Measurements from ENCODE around the gene CDK16.

The CDK16 gene

DNA sequence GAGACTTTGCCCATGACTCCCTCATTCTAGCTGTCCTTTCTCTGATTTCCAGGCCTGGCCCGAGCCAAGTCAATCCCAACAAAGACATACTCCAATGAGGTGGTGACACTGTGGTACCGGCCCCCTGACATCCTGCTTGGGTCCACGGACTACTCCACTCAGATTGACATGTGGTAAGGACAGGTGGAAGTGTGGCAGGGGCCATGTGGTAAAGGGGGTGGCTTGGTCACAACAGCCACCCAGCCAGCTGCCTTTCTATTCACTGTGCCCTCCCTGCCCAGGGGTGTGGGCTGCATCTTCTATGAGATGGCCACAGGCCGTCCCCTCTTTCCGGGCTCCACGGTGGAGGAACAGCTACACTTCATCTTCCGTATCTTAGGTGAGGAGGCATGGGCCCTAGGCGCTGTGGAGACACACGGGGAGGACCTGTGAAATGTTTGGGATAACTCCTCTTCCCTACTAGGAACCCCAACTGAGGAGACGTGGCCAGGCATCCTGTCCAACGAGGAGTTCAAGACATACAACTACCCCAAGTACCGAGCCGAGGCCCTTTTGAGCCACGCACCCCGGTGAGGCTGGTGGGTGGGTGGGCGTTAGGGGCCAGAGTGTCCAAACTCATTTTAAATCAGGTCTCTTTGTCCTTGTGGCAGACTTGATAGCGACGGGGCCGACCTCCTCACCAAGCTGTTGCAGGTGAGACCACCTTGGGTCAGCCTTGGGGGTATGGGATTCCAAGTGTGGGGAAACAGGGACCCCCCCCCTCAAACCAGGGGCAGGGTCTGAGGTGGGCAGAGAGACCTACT, 8.3 kb downstream of the CDK16 start:
- DNase-seq: no peak

GRCh38 chrX:47227334-47227583, 8.8 kb downstream of the CDK16 start:
- DNase-seq: no peak

DNA sequence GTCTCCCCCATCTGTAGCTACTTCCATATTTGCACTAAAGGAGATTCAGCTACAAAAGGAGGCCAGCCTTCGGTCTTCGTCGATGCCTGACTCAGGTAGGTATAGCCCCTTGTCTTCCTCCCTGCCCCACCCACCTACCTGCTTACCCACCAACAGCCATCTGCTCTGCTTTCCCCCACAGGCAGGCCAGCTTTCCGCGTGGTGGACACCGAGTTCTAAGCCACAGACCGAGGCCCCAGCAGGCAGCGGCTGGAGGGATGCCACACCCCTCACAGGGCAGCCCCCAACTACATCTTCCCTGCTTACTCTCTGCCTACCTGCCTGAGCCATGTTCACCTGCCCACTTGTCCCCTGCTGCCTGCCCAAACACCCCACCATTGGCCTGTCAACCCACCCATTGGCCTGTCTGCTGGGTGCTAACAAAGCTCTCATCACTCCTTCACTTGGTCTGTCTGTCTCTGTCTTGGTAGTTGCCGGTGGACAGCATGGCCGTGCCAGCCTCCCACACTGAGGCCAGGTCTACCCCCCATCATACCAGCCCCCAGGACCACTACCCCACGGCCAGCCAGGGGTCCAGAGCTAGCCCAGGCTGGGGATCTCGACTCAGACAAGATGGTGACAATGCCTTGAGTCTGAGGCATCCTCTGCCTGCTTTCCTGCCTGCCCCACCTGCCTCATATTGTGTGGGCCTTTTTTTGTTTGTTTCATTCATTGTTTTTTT, 10.2 kb downstream of the CDK16 start:
- no peak for DNase-seq

GRCh38 chrX:47229427-47229826, 10.9 kb downstream of the CDK16 start:
- no peak for DNase-seq

DNA sequence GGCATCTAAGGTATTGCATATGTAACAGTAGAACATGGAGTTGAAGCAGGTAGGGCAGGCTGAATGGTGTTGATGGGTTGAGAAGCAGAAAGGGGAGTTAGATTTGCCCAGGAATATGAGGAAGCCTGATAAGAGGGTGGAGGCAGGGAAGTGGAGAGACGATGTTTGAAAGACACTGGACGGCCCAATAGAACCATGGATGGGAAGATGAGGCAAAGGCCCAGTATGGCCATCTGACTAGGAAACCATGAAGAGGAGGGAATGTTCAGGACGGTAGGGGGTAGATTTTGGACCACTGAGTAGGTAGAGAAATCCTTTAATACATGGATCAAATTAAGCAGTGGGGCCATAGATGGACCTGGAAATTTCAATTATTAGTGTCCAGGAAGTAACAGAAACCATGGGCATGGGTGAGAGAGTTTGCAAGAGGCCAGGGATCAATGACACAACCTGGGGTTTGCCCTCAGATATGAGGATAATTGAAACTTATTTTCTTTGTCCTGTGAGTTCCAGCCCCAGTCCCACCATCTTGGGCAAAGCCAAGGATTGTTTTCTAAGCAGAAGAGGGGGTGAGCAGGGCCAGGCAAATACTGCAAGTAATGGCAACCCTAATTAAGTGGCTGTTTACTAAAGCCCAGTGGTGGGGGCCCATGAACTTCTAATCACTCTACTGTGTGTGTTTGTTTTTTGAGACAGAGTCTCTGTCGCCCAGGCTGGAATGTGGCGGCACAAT, 11.8 kb downstream of the CDK16 start:
- DNase-seq: no peak

DNA sequence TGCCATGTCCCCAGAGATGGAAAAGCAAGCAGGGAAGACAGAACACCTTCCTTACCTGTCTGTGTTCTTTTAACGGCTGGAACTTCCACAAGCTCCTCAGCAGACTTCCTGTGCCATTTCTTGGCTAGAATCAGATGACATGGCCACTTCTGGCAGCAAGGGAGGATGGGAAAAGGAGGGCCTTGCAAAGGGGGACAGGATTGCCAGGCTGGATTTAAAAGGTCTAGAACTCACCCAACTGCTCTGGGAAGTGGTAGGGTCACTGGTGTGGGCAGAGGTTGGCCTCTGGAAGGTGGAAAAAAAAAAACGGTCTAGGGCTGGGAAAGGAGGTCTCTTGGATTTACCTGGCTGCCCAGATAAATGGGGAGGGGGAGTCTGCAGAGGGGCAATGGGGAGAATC, 12.7 kb downstream of the CDK16 start:
- no peak for DNase-seq

GRCh38 chrX:47232197-47232802, 13.8 kb downstream of the CDK16 start:
- no peak for DNase-seq

GRCh38 chrX:47232803-47233332, 14.4 kb downstream of the CDK16 start, which contains the start of gene USP11:
USP11 (plus strand) TSS chrX:47233009; CDS start chrX:47233044, 35 bp downstream.
- DNase-seq: peak in 47 of 58 donors; percentile 2 to 75 (median 49)

- peak; percentile 38 to 99 (median 91) for DNase-seq
Measured at GRCh38 chrX:47233333-47234113, 15.0 kb downstream of the CDK16 start.

DNA sequence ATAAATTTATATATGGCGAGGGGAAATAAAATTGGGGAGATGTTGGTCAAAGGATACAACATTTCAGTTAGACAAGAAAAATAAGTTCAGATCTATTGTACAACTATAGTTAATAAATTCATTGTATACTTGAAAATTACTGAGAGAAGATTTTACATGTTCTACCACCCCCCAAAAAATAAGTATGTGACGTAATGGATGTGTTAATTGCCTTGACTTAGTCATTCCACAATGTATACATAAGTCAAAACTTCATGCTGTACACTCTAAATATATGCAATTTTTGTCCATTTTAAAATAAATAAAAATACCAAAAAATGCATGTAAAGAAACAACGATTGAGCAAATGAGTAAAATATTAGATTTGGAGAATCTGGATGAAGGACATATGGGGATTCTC, 16.1 kb downstream of the CDK16 start:
- no peak for DNase-seq

DNA sequence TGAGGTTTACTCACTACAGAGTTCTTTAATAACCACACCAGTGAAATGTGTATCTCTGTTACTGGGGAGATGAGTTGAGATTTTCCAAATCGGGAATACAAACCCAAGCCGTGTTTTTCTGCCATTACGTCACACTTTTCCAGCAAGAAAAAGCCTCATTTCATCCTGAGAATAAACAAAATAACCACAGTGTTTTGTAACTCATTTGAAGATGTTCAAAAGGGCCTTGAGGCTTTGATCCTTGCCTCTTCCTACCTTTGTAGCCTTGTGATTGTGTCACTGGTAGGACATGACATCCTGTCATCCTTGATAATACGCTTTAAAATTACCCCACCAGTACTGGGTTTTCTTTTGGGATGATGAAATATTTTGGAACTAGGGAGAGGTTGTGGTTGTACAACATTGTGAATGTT, 17.2 kb downstream of the CDK16 start:
- no peak for DNase-seq

- DNase-seq: no peak
Measured at GRCh38 chrX:47239199-47239598, 20.7 kb downstream of the CDK16 start.

GRCh38 chrX:47239898-47240545, 21.5 kb downstream of the CDK16 start:
- no peak for DNase-seq

DNA sequence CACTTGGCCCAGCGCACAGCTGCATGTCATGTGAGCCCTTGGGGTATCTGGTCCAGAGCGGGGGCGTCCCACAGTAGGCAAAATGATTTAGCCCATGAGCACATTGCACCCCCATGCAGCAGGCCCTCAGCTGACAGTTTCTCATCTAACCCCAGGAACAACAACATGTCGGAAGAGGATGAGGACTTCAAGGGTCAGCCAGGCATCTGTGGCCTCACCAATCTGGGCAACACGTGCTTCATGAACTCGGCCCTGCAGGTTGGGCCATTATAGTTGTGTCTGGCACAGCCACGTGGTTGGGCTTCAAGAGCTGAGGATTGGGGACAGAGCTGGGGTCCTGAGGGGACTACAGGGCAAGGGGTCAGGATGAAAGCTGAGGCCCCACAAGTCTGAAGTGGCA, 22.1 kb downstream of the CDK16 start:
- DNase-seq: no peak

DNA sequence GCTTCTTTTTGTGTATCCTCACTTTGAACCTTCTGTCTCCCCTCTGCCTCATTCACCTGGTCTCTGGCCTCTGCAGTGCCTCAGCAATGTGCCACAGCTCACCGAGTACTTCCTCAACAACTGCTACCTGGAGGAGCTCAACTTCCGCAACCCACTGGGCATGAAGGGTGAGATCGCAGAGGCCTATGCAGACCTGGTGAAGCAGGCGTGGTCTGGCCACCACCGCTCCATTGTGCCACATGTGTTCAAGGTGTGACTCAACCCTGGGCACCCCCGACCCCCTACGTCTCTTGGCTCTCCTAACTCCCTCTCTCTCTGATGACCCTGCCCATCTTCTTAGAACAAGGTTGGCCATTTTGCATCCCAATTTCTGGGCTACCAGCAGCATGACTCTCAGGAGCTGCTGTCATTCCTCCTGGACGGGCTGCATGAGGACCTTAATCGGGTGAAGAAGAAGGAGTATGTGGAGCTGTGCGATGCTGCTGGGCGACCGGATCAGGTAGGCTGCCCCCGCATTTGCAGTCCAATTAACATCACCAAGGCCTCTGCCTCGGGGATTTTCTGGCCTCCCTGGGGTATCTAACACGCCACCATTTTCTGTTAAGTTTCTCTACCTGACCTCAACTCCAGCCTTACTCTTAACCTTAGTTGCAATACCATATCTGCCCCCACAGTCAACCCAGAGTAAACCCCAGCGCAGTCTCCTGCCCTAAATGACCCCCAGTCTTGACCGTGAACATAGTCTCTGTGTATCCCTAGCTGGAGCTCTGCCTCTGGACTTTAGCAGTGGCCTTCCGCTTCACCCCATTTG, 22.9 kb downstream of the CDK16 start:
- no peak for DNase-seq

GRCh38 chrX:47242321-47242720, 23.8 kb downstream of the CDK16 start:
- no peak for DNase-seq

GRCh38 chrX:47243351-47243750, 24.9 kb downstream of the CDK16 start:
- DNase-seq: no peak

DNA sequence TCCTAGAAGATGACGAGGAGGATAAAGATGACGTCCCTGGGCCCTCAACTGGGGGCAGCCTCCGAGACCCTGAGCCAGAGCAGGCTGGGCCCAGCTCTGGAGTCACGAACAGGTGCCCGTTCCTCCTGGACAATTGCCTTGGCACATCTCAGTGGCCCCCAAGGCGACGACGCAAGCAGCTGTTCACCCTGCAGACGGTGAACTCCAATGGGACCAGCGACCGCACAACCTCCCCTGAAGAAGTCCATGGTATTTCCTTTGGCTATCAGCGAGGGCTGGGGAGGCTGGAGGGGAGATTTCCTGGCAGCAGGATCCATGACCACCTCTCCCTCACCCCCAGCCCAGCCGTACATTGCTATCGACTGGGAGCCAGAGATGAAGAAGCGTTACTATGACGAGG, 26.2 kb downstream of the CDK16 start:
- no peak for DNase-seq

DNA sequence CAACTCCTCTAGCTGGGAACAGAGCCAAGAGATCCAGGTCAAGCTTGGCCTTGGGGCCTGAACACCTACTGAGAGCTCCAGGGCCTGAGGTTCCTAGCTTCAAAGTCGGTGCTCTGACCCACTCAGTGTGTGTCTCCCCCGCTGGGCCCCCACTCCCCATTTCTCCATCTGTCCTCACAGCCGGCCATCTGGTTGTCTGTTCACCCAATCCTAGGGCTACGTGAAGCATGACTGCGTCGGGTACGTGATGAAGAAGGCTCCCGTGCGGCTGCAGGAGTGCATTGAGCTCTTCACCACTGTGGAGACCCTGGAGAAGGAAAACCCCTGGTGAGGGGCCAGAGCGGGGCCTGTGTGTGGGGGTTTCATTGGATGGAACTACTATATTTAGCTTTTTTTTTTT, 26.7 kb downstream of the CDK16 start:
- DNase-seq: no peak
